HepG2 (cell line): ENCODE data around the gene ACACA.

ENCODE experiments used
- EP300 ChIP-seq, 3 experiments: sonication (generic) in 1 of 3; formaldehyde crosslinking in 1 of 3; IDR thresholded peaks; 2 replicates each; pipeline versions ENCODE4 v1.5.1 to v1.6.1; 2011 to 2020; ENCODE audit warnings: low read depth in 2 of 3, low read length in 2 of 3, borderline replicate concordance in 1 of 3, improper control_type of control experiment in 1 of 3, mild to moderate bottlenecking in 1 of 3, missing genetic modification reagents in 1 of 3, moderate library complexity in 1 of 3
- FOXA3 ChIP-seq: IDR thresholded peaks from 2 replicates; pipeline ENCODE4 v1.6.1; 2016; ENCODE audit warnings: missing genetic modification reagents, missing compliant biosample characterization
- KAT8 ChIP-seq: IDR thresholded peaks from 2 replicates; pipeline ENCODE4 v1.6.1; 2016; ENCODE audit warnings: missing genetic modification reagents, missing compliant biosample characterization
- POLR2A ChIP-seq, 2 experiments: IDR thresholded peaks; 2 replicates each; pipeline ENCODE4 v1.6.1; 2011; ENCODE audit warnings: low read depth in 2 of 2, low read length in 2 of 2, mild to moderate bottlenecking in 1 of 2, moderate library complexity in 1 of 2; ENCODE audit not compliant: insufficient read depth in 1 of 2
- POLR2AphosphoS5 ChIP-seq: IDR thresholded peaks from 2 replicates; pipeline ENCODE4 v1.6.1; 2012; ENCODE audit warnings: low read depth, low read length
- PRPF4 ChIP-seq: fragments of 200-400 bp; formaldehyde crosslinking; IDR thresholded peaks from 2 replicates; pipeline ENCODE4 v1.6.1; 2016; ENCODE audit warnings: low read length, low read depth; ENCODE audit not compliant: poor library complexity, severe bottlenecking
- REPIN1 ChIP-seq: sonication (generic); formaldehyde crosslinking; IDR thresholded peaks from 2 replicates; pipeline ENCODE4 v1.8.0; 2022; ENCODE audit warnings: missing genetic modification reagents, low read depth, mild to moderate bottlenecking, borderline replicate concordance
- TCF7L2 ChIP-seq: IDR thresholded peaks from 2 replicates; pipeline ENCODE4 v1.6.1; 2011; ENCODE audit warnings: mild to moderate bottlenecking, low read depth, low read length, moderate library complexity
- ZBTB8A ChIP-seq: sonication (generic); formaldehyde crosslinking; IDR thresholded peaks from 2 replicates; pipeline ENCODE4 v1.4.0; 2020; ENCODE audit warnings: mild to moderate bottlenecking, low read depth, missing genetic modification reagents, borderline replicate concordance
- ZNF598 ChIP-seq: sonication (generic); formaldehyde crosslinking; IDR thresholded peaks from 2 replicates; pipeline ENCODE4 v1.5.1; 2020; ENCODE audit warnings: mild to moderate bottlenecking, missing genetic modification reagents, borderline replicate concordance
- ZNF605 ChIP-seq: sonication (generic); formaldehyde crosslinking; IDR thresholded peaks from 2 replicates; pipeline ENCODE4 v1.8.0; 2022; ENCODE audit warnings: mild to moderate bottlenecking, missing genetic modification reagents
- TF ChIP-seq, protein P1 (sequence below): sonication (generic); formaldehyde crosslinking; IDR thresholded peaks from 2 replicates; pipeline ENCODE4 v1.5.0; 2020; ENCODE audit warnings: mild to moderate bottlenecking, missing genetic modification reagents, moderate library complexity
- TF ChIP-seq, protein P2 (sequence below): sonication (generic); formaldehyde crosslinking; IDR thresholded peaks from 2 replicates; pipeline ENCODE4 v1.4.0; 2020; ENCODE audit warnings: missing genetic modification reagents
- TF ChIP-seq, protein P3 (sequence below): sonication (generic); formaldehyde crosslinking; conservative IDR thresholded peaks from 2 replicates; pipeline ENCODE4 v1.4.0; 2020; ENCODE audit warnings: missing genetic modification reagents

DNA sequence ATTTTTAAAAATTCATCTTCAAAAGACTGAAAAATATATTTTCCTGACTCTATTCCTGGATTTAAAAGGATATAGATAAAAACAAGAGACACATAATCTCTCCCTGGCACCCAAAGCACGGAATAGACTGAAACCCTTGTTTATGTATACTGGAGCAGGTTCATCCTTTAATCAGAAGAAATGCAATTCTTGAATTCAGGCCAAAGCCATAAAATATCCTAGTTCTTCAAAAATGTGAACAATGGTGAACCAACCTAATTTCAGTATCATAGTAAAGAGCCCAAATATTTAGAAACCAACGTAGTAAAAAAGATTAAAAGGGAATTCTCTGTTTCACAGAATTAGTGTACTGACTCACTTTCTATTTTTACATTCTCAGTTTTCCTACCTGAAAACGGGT is 219.4 kb downstream of the ACACA start:
- TF ChIP-seq, protein P1, sequence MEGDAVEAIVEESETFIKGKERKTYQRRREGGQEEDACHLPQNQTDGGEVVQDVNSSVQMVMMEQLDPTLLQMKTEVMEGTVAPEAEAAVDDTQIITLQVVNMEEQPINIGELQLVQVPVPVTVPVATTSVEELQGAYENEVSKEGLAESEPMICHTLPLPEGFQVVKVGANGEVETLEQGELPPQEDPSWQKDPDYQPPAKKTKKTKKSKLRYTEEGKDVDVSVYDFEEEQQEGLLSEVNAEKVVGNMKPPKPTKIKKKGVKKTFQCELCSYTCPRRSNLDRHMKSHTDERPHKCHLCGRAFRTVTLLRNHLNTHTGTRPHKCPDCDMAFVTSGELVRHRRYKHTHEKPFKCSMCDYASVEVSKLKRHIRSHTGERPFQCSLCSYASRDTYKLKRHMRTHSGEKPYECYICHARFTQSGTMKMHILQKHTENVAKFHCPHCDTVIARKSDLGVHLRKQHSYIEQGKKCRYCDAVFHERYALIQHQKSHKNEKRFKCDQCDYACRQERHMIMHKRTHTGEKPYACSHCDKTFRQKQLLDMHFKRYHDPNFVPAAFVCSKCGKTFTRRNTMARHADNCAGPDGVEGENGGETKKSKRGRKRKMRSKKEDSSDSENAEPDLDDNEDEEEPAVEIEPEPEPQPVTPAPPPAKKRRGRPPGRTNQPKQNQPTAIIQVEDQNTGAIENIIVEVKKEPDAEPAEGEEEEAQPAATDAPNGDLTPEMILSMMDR (CRISPR knock-in tag), result no peak
- TF ChIP-seq, protein P2, sequence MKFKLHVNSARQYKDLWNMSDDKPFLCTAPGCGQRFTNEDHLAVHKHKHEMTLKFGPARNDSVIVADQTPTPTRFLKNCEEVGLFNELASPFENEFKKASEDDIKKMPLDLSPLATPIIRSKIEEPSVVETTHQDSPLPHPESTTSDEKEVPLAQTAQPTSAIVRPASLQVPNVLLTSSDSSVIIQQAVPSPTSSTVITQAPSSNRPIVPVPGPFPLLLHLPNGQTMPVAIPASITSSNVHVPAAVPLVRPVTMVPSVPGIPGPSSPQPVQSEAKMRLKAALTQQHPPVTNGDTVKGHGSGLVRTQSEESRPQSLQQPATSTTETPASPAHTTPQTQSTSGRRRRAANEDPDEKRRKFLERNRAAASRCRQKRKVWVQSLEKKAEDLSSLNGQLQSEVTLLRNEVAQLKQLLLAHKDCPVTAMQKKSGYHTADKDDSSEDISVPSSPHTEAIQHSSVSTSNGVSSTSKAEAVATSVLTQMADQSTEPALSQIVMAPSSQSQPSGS (CRISPR knock-in tag), result no peak
- no peak for TF ChIP-seq ZBTB8A (CRISPR knock-in tag)
- TF ChIP-seq POLR2AphosphoS5, result no peak
- TF ChIP-seq POLR2A (IDR thresholded peaks at IDR 0.05; ENCODE audit: insufficient read depth in 1 of 2, low read depth in 2 of 2, low read length in 2 of 2), result no peak
- TF ChIP-seq ZNF605 (CRISPR knock-in tag), result no peak
- no peak for TF ChIP-seq PRPF4
- TF ChIP-seq REPIN1 (CRISPR knock-in tag), result no peak
- TF ChIP-seq, protein P3, sequence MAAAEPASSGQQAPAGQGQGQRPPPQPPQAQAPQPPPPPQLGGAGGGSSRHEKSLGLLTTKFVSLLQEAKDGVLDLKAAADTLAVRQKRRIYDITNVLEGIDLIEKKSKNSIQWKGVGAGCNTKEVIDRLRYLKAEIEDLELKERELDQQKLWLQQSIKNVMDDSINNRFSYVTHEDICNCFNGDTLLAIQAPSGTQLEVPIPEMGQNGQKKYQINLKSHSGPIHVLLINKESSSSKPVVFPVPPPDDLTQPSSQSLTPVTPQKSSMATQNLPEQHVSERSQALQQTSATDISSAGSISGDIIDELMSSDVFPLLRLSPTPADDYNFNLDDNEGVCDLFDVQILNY (CRISPR knock-in tag), result no peak
- TF ChIP-seq FOXA3 (CRISPR knock-in tag), result no peak
- TF ChIP-seq ZNF598, result no peak
- no peak for TF ChIP-seq KAT8 (CRISPR knock-in tag)
- no peak for TF ChIP-seq EP300 (IDR thresholded peaks at IDR 0.05; ENCODE audit: low read depth in 2 of 2, low read length in 2 of 2)
- TF ChIP-seq EP300 (CRISPR knock-in tag; IDR thresholded peaks at IDR 0.05; ENCODE audit: borderline replicate concordance), result no peak
- TF ChIP-seq TCF7L2, result no peak
